Parathyroid adenoma (tissue), 2 donors: Measurements from ENCODE around the gene TMEM168.
"Not testable (repeated sequence)": the region's sequence is repeated elsewhere in the genome, so short reads cannot be mapped to it uniquely, and the experiment has no call there.

Experiments
- H2AFZ ChIP-seq: fragments of 300-600 bp; sonication (generic); one replicate; pipeline ENCODE4 v1.7.0; 2017; ENCODE audit warnings: antibody characterized with exemption, mild to moderate bottlenecking
- H3K27ac ChIP-seq: fragments of 300-600 bp; sonication (generic); one replicate; pipeline ENCODE4 v1.7.0; 2017
- H3K27me3 ChIP-seq: fragments of 300-600 bp; sonication (generic); one replicate; pipeline ENCODE4 v1.7.0; 2017; ENCODE audit warnings: low read length; ENCODE audit not compliant: control insufficient read depth, insufficient read depth
- H3K36me3 ChIP-seq: fragments of 300-600 bp; sonication (generic); one replicate; pipeline ENCODE4 v1.7.0; 2017; ENCODE audit warnings: low read length; ENCODE audit not compliant: control insufficient read depth, insufficient read depth
- H3K4me1 ChIP-seq: fragments of 300-600 bp; sonication (generic); one replicate; pipeline ENCODE4 v1.7.0; 2017; ENCODE audit warnings: control low read depth
- H3K4me2 ChIP-seq: fragments of 300-600 bp; sonication (generic); one replicate; pipeline ENCODE4 v1.7.0; 2017; ENCODE audit warnings: low read length
- H3K4me3 ChIP-seq: fragments of 300-600 bp; sonication (generic); one replicate; pipeline ENCODE4 v1.7.0; 2017; ENCODE audit warnings: low read depth, low read length
- H3K79me2 ChIP-seq: fragments of 300-600 bp; sonication (generic); one replicate; pipeline ENCODE4 v1.7.0; 2017; ENCODE audit warnings: control low read depth
- H3K9ac ChIP-seq: fragments of 300-600 bp; sonication (generic); one replicate; pipeline ENCODE4 v1.7.0; 2017; ENCODE audit warnings: mild to moderate bottlenecking
- H3K9me3 ChIP-seq: fragments of 300-600 bp; sonication (generic); one replicate; pipeline ENCODE4 v1.7.0; 2017; ENCODE audit warnings: low read length; ENCODE audit not compliant: control insufficient read depth
- CTCF ChIP-seq: fragments of 300-600 bp; sonication (generic); IDR thresholded peaks from one replicate; pipeline ENCODE4 v1.7.0; 2017; ENCODE audit warnings: antibody characterized with exemption, mild to moderate bottlenecking
- donor health status: primary hyperparathyroidism.

The TMEM168 gene

GRCh38 chr7:112735261-112735660, 54.9 kb downstream of the TMEM168 start:
- H3K27ac ChIP-seq = no peak overlapping the region
- TF ChIP-seq CTCF = no peak
- no peaks in the 10 kb centered on the region for H3K36me3 ChIP-seq
- no peaks in the 10 kb centered on the region for H3K4me1 ChIP-seq
- no peak overlapping the region for H2AFZ ChIP-seq
- H3K4me3 ChIP-seq = no peak overlapping the region
- no peak overlapping the region for H3K4me2 ChIP-seq
- H3K9ac ChIP-seq = no peak overlapping the region
- H3K27me3 ChIP-seq = no peaks in the 10 kb centered on the region
- no peaks in the 10 kb centered on the region for H3K9me3 ChIP-seq
- H3K79me2 ChIP-seq = no peaks in the 10 kb centered on the region

GRCh38 chr7:112731324-112731723, 58.9 kb downstream of the TMEM168 start:
- H3K4me3 ChIP-seq, H3K9ac ChIP-seq, H3K4me2 ChIP-seq, H3K27me3 ChIP-seq, H2AFZ ChIP-seq, H3K9me3 ChIP-seq, H3K79me2 ChIP-seq, H3K36me3 ChIP-seq, H3K4me1 ChIP-seq, H3K27ac ChIP-seq: not testable (repeated sequence)

- H3K36me3 ChIP-seq = no peaks in the 10 kb centered on the region
- no peak overlapping the region for H3K9ac ChIP-seq
- no peaks in the 10 kb centered on the region for H3K9me3 ChIP-seq
- H3K4me2 ChIP-seq = no peak overlapping the region
- no peak for TF ChIP-seq CTCF
- H3K79me2 ChIP-seq = no peaks in the 10 kb centered on the region
- no peak overlapping the region for H3K27ac ChIP-seq
- H3K4me3 ChIP-seq = no peak overlapping the region
- no peaks in the 10 kb centered on the region for H3K27me3 ChIP-seq
- H2AFZ ChIP-seq = no peak overlapping the region
- no peaks in the 10 kb centered on the region for H3K4me1 ChIP-seq
These were observed 64.1 kb downstream of the TMEM168 start for GRCh38 chr7:112726076-112726475.

- H2AFZ ChIP-seq = no peak overlapping the region
- H3K27ac ChIP-seq = no peak overlapping the region
- no peaks in the 10 kb centered on the region for H3K27me3 ChIP-seq
- no peak overlapping the region for H3K9ac ChIP-seq
- no peaks in the 10 kb centered on the region for H3K4me1 ChIP-seq
- no peaks in the 10 kb centered on the region for H3K36me3 ChIP-seq
- TF ChIP-seq CTCF = no peak
- H3K9me3 ChIP-seq = no peaks in the 10 kb centered on the region
- H3K4me3 ChIP-seq = no peak overlapping the region
- no peak overlapping the region for H3K4me2 ChIP-seq
- no peaks in the 10 kb centered on the region for H3K79me2 ChIP-seq
These were observed 66.8 kb downstream of the TMEM168 start for GRCh38 chr7:112723416-112723815.

GRCh38 chr7:112721366-112721765, 68.8 kb downstream of the TMEM168 start:
- no peaks in the 10 kb centered on the region for H3K36me3 ChIP-seq
- H3K27ac ChIP-seq = no peak overlapping the region
- no peaks in the 10 kb centered on the region for H3K27me3 ChIP-seq
- H3K79me2 ChIP-seq = no peaks in the 10 kb centered on the region
- H2AFZ ChIP-seq = no peak overlapping the region
- no peak for TF ChIP-seq CTCF
- H3K9ac ChIP-seq = no peak overlapping the region
- no peak overlapping the region for H3K4me3 ChIP-seq
- H3K4me1 ChIP-seq = no peaks in the 10 kb centered on the region
- no peak overlapping the region for H3K4me2 ChIP-seq
- no peaks in the 10 kb centered on the region for H3K9me3 ChIP-seq
